Stimulated activated CD8-positive, alpha-beta memory T cell treated with anti-CD3 and anti-CD28 coated beads, Interleukin-4, amount 100 ng/mL, for 4 hours (primary cell): ENCODE data around the gene RAPGEF5.

Source experiments
- DNase-seq, 2 donors: peaks; one replicate each; pipeline ENCODE4 v3.0.0-alpha.2; 2020; ENCODE audit warnings: low read depth in 2 of 2, low spot score in 1 of 2

The RAPGEF5 gene

GRCh38 chr7:22350466-22351328, 6.3 kb downstream of the RAPGEF5 start:
- no peak for DNase-seq

GRCh38 chr7:22348379-22348778, 8.6 kb downstream of the RAPGEF5 start:
- no peak for DNase-seq

- DNase-seq = no peak
Measured at GRCh38 chr7:22346383-22347107, 10.4 kb downstream of the RAPGEF5 start.

GRCh38 chr7:22344655-22345054, 12.3 kb downstream of the RAPGEF5 start:
- no peak for DNase-seq

GRCh38 chr7:22343612-22344011, 13.3 kb downstream of the RAPGEF5 start:
- no peak for DNase-seq

DNA sequence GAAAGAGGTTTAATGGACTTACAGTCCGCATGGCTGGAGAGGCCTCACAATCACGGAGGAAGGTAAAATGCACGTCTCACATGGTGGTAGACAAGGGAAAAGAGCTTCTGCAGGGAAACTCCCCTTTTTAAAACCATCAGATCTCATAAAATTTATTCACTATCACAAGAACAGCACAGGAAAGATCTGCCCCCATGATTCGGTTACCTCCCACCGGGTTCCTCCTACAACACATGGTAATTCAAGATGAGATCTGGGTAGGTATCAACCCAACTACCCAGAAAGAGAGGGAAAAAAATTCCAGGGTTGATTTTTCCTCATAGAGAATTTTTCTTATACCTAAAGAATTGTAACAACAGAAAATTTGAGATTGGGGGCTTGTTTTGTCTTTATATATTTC, 13.9 kb downstream of the RAPGEF5 start:
- no peak for DNase-seq

DNA sequence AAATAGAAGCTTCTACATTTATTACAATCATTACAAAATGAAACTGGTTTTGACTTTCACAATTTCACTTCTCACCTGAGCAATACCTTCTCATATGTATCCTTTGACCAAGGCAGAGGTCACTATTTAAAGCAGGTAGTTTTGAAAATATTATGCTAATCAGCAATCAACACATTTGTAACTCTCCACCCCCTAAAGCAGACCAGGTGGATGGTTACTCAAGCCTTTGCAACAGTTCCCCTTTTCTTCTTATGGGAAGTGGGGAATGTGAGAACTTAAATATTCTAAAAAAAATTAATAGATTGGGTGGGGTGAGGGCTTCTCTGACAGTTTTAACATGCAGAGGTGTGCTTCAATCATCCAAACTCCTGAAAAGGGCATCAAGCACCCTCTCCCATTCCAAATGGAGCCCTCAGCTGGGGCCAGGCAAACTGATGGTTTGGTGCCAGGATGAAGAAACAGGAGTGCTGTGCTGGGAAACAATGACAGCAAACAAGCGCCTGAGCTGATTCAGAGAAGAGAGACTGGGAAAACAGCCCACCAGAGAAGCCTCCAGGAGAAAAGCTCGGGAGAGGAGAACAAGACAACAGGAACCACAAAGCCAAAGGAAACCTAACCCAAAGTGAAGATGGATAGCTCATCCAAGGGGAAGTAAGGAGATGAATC, 17.1 kb downstream of the RAPGEF5 start:
- DNase-seq = no peak

GRCh38 chr7:22338877-22339276, 18.1 kb downstream of the RAPGEF5 start:
- no peak for DNase-seq

GRCh38 chr7:22338411-22338810, 18.5 kb downstream of the RAPGEF5 start:
- no peak for DNase-seq

DNA sequence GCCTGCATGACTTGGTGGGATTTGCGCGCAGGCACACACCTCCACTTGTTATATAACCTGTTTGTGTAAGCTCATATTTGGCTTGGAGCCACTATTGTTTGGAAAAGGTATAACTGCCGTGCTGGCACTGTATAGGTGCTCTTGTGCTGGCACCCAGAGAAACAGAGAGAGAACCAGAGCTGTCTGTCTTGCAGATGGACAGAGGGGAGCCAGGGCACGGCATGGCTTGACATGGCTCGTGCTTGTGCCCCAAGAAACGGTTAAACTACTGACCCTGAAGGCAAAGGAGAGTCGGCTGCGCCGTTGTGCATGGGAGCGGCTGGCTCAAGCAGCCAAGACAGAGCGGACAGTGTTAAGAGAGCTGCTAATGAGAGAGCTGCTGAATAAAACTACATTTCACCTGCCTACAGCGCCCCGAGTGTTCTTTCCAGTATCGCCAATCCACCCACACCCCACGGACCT, 23.2 kb downstream of the RAPGEF5 start:
- no peak for DNase-seq

DNA sequence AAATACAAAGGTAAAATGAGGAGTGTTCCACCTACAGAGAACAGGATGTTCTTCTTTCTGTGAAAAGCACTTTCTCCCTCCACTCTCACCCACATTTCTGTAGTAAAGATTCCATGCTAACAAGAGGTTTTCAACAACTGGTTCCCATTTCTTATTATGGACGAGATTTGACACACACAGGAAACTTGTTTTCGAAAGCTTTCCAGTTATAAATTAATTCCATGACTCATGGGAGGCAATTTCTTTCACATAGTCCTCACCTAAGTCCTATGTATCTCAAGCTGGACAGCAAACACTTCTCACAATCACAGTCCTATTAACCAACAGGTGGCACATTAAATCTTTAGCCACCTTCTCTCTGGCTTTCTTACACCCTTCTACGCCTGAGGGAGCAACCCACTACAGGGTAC, 24.5 kb downstream of the RAPGEF5 start:
- no peak for DNase-seq

DNA sequence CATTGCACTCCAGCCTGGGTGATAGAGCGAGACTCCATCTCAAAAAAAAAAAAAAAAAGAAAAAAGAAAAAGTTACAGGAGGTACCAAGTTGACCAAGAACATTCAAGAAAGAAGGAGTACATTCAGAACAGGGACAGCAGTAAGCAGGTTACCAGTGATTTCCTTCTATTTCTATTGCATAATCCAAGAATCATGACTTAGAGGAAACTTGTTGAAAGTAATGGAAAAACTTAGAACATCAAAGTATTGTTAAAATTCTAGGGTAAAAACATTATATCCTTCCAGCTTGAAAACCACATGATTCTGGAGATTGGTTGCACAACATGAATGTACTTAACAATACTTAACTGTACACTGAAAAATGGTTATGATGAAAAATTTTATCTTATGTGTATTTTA, 25.2 kb downstream of the RAPGEF5 start:
- no peak for DNase-seq

DNA sequence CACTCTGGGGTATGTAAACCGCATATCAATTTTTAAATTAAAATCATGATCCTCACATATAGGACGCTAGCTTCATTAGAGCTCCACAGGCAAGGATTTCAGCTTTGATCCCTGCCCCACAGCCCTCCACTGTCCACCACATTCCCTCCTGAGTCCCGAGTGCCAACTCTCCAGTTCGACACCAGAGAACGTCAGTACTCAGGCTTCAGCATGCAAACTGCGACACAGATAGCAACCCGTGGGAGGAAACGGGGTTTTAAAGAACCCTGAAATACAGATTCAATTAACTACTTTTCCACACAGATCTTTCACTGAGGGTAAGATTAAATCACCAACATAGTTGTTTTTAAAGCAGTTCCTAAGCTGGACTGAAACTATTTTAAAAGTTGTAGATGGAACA, 26.1 kb downstream of the RAPGEF5 start:
- no peak for DNase-seq

GRCh38 chr7:22329816-22330524, 27.0 kb downstream of the RAPGEF5 start:
- DNase-seq = no peak

GRCh38 chr7:22326181-22326580, 30.8 kb downstream of the RAPGEF5 start:
- no peak for DNase-seq

- DNase-seq = no peak
Measured at GRCh38 chr7:22325671-22326070, 31.3 kb downstream of the RAPGEF5 start.

DNA sequence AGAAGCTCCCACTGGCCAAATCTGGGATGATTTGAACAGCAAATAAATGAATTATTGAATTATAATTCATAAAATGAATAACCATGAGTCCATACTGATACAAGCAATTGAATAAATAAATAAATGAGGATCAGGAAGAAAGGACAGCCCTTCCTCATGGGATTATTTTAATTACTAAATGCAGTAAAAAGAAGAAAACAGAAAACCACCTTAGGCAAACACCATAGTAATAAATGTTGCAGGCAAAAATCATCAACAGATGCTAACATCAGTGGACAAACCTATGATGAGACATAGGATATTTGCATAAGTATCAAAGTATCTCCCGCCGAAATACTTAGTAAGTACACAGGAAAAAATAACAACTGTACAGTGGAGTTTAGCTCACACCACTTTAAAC, 33.2 kb downstream of the RAPGEF5 start:
- DNase-seq = no peak

DNA sequence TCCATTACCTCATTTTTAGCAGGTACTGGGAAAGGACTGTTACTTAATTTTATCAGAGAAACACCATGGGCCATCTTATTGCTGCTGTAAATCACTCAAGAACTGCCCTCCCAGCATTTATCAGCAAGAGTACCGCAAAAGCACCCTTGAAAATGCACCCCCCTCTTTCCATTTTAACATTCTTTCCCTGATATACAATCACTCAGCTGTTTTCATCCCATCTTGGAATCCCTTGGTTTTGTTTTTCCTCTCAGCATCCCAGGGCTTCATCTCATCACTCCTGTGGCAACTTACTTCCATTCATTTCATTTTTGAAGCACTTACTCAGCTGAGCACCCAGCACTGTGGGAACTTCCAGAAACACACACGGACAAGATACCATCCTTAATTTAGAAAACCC, 36.5 kb downstream of the RAPGEF5 start:
- no peak for DNase-seq

DNA sequence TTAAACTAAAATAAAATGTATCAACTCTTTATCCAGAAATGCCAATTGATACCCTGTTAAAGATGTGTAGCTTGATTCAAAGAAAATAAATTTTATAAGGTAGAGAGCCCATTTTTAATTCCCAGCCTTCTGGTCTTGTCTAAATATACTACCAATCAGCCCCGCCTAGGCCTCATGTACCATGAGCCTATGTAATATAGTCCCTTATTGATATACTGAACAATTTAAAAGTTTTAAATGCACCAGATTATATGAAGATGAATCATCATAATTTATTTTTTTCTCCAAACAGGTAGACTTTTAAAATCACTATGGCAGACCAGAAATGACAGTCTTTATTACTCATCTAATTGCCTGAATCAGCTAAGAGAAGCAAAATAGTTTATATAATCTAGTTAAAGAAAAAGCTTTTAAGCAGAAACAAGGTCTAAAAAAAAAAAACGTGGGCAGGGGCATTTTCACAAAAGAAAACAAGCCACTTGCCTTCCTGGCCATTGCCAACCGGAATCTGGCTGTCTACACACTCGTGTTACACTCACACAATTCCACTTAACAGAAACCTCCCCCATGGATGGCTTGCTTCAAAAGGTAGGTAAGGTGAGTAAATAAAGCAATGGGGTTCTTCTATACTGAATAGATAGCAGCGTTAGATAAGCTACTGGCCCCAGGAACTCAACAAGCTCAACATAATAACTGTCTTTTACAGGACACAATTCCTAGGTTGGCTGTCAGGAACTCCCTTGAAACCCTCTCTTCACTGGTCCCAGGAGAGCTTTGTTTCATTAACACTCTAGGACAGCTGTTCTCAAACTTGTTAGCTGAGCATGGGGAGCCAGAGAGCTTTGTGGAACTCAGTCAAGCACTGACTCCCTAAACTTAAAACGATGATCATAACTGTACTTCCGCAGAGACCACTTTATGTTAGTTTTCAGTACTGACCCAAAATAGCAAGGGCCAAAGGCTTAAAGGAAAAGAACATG, 37.2 kb downstream of the RAPGEF5 start:
- no peak for DNase-seq

DNA sequence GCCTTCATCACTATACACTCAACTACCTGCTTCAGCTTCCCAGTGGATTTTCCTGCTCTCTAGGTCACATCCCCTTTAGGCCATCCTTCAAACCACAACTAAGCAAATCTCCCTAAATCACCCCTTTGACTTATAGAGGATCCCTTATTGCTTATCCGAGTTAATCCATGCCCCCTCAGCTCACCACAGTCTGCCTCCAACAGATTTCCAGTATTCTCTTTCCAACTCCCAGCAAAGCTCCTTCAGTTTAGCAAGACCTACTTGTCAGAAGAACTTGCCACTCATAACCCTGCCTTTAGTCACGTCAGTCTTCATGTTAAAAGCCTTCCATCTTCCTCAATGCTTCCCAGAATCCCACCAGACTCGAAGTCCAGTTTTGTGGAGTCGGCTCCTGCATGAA, 38.6 kb downstream of the RAPGEF5 start:
- DNase-seq = no peak
